GM18517 (cell line): ENCODE results near the gene GRIN2A.

Source experiments
- ATAC-seq: cut with Tn5 transposase; IDR thresholded peaks from one replicate; pipeline ENCODE4 v1.9.1; 2021; ENCODE audit warnings: mild to moderate bottlenecking, moderate library complexity; ENCODE audit not compliant: unreplicated experiment

GRIN2A gene

DNA sequence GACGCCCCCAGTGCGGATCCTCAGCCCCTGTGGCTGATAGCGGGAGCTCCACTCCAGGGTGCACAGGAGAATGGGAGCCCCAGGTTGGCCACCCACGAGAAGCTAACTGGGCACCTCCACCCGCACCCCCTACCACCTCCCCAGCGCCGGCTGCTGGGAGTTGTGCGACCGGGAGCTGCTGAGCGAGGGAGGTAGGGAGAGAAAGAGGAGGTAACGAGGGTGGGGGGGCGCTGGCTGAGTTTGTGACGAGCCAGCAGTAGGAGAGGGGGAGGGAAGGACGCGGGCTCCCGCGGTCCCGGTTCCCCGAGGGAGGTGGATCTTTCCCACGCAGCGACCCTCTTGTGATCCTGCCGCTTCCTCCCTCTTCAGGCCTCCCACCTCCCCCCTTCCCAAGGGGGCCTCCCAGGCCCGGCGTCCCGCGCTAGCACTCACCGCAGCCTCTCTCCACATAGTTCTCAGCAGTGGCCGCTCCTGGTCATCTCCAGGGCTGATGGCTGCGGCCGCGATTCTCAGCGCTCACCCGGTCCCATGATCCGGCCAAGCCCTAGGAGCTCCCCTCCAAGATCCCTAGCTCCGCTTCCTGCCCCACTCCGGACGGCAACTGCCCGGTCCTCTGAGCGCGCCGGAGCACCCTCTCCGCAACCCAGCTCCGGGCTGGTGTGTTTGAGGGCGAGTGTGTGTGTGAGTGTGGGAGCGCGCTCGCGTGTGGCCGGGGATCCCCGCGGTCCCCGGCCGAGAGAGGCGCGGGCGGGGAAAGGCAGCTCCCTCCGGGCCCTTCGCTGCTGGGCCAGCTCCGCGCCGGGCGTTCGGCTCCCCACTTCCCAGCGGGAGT, at the start of gene GRIN2A:
Gene GRIN2A, minus strand, starts transcription at position 207 of the 832 bp plus-strand sequence. CDS start 2,017 bp downstream, outside the sequence.
- no peak for ATAC-seq

DNA sequence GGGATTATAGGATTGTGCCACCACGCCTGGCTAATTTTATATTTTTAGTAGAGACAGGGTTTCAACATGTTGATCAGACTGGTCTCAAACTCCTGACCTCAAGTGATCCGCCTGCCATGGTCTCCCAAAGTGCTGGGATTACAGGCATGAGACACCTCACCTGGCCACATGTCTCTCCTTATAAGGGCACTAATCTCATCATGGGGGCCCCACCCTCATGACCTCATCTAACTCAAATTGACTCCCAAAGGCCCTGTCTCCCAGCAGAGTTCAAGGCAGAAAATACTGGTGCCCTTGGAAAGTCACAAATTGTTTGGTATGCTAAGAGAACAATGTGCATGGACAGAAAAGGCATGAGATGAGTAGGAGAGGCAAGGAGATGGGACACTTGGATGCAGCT, 49.3 kb upstream of the GRIN2A start:
- ATAC-seq = no peak

DNA sequence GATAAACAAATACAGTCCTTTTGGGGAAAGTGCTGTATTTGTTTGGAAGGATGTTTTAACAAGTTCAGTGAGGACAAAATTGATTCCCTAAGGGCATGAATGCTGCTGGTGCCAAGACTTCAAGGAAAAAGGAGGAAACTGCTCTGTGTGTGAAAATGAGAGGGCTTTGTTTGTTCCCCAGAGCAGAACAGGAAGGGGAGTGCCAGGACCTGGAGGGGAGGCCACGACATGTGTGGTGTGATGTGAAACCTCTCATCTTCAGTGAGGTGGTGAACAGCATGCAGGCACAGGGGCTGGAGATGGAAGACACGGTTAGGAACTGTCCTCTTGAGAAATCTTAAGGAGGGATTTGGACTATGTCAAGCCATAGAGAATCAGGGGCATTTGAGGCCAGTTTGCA, 46.6 kb upstream of the GRIN2A start:
- no peak for ATAC-seq

DNA sequence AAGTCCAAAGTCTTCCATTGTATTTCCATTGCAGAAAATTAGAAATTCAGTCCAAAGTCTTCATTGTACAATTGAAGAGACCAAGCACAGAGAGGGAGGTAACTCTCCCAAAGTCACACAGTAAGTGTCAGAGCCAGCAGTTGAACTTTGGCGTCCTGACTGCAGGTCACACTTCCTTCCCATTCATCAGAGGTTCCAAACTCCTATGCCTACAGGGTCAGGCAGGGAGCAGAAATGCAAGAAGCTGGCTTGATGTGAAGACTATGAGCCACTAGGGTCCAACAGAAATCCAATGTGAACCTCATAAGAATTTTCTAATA, 44.7 kb upstream of the GRIN2A start:
- ATAC-seq = no peak

DNA sequence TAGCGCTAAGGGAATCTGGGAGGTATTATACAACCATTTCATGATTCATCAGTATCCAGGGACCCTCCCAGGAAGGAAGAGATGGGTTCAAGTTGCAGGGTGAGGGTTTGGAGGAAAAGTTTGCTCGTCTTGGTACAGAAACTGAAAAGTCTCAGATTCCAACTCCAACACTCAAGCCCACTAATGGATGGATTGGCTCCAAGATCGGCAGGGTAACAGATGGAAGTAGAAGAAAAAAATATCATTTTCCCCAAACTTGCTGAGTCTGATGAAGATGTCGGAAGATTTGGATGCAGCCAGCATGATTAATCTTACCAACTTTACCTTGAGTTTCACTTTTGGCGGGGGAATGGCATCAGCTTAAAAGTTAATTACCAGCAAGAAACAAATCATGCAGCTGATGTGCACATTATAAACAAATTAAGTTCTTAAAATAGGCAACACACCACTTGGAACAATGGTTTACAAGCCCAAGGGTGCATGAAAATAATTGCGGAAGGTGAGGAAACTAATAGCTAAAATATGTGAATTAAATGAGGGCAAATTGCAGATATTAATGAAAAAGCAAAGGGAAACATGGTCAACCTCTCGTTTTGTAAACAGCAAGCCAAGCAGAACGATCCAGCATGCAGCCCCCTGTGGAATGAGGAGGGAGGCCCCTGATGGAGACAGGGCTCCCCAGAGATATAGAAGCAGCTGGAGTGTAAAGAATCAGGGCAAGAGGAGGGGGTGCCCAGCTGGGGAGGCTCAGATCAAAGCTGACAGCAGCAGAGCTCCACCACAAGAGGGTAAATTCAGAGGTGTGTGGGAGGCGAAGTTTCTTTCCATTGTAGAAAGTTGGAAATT, 44.1 kb upstream of the GRIN2A start:
- no peak for ATAC-seq

DNA sequence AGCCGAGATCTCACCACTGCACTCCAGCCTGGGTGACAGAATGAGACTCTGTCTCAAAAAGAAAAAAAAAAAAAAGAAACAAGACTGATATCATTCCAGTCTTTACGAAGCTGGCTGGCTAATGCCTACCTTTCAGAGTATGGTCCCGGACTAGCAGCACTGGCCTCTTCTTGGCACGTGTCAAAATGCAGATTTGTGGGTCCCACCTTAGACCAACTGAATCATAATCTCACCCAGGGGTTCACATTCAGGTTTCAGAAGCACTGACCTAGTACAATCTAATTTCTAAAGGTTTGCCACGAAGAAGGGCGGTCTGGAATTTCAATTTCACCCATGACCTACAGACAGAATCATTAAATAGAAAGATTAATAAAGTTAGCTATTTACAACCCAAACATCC, 43.4 kb upstream of the GRIN2A start:
- ATAC-seq = no peak

DNA sequence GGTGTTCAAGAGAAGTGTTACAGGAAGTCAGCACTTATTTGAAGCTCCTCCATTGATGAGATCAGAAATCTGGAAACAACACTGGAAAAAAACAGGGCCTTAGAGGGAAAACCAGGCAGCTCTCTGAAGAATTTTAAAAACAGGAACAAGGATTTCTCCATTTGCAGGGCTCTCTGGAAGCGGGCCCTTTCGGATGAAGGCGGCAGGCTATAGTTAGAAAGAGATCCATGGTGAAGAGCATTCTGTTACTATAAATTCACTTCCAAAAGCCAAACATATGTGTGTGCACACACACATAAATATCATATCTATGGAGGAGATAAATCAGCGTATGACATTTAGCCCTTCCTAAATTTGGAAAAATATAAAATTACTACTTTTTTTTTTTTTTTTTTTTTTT, 42.6 kb upstream of the GRIN2A start:
- ATAC-seq = no peak

DNA sequence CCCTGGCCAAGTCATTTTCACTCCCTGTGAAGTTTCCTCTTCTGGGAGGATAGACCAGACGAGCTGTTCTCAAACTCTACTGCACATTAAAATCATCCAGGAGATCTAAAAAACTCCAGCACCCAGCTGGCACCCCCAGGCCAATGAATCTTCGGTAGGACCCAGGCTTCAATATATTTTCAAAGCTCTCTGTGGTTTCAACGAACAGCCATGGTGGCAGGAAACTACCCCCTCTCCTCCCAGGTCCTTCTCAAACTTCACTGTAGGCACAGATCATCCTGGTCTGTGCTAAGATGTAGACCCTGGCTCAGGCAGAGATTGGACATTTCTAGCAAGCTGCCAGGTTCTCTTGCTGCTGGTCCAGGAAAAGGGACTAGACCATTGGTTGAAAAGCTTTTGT, 38.7 kb upstream of the GRIN2A start:
- no peak for ATAC-seq

DNA sequence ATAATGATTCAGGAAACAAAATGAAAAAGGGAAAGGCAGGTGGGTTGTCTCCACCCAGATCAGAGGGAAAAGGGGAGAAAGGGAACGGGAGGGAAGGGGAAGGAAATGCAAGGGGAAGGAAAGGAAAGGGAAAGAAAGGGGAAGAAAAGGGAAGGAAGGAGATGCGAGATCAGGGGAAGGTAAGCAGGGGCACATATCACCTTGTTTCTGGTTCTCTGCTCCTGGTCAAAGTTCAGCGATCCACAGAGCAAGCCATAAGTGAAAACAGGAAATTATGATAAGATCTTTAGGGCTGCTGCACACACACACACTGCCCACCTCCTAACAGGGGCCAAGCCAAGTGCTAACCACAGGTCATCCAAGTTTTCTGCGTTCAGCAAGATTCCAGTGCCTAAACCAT, 37.5 kb upstream of the GRIN2A start:
- ATAC-seq = no peak

DNA sequence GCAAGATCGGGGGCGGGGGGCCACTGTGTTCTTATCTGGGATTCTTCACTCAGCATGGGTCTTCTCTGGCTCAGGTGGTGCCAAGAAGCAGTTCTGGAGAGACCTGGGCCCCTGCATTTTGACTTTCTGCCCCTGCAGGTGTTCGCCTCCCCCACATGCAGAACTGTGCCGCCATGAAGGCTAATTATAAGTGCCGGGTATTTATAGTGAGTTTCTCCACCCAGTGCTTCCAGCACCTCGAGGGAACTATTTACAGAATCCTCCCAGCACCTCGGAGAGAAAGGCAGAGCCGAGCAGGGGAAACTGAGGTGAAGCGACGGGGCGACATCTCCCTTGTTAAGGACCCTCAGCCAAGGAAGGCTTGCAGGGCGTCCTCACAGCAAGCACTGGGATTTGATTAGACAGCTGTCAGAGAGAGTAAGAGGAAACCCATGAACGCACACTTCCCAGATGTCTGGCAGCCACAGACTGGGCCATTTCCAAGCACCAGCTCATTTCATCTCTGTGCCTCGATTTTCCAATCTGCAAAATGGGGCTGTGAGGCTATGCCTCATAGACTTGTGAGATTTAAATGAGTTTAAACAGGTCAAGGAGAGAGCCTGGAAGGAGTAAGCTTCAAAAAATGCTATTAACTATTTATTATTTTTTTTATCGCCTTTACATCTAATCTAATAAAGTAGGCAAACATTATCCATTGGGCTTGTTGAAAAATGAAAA, 36.4 kb upstream of the GRIN2A start:
- ATAC-seq = no peak

DNA sequence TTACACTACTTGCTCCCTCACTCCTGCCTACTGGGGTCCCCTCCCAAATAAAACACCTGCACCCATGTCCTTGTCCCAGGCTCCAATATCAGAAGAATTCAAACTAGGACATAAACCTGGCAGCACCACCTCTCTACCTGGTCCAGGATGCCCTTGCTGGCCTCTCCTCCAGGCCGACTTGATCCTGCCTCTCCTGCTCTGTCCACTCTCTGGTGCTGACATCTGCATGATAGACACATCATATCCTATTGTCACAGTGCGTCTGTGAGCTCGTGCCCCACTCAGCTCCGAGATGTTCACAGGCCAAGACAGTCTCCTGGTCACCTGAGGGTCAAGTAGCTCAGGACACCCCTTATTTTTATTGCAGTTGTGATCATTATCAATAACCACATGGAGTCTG, 31.5 kb upstream of the GRIN2A start:
- no peak for ATAC-seq

DNA sequence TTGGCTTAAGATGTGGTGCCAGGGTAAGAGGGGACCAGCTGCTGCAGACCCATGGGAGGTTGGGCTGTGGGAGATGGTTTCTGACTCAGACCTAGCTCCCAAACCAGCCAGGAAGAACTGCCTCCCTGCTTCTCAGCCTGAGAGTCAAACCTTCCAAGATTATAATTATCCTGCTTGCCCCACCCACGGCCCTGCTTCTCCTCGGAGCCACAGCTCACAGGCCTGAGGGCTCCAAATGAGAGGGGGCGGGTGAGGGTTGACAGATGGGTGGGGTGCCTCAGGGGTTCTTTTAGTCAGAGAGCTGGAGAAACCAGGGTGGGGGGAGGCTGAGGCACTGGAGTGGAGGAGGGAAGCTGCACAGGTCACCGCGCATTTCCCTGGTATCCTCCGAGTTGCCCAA, 28.7 kb upstream of the GRIN2A start:
- no peak for ATAC-seq

DNA sequence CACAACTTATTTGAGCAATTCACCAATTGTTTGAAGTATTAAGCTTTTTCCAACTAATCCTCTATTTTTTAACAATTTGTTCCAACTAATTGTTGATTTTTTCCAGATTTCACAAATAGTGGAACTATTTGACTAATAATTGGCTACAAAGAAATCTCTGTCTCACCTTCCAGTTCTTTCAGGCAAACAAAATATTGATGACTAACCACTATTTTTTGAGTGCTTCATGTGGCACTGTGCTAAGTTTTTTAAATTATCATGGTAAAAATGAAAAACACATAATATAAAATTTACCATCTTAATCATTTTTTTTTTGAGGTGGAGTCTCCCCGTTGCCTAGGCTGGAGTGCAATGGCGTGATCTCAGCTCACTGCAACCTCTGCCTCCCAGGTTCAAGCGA, 24.6 kb upstream of the GRIN2A start:
- no peak for ATAC-seq

DNA sequence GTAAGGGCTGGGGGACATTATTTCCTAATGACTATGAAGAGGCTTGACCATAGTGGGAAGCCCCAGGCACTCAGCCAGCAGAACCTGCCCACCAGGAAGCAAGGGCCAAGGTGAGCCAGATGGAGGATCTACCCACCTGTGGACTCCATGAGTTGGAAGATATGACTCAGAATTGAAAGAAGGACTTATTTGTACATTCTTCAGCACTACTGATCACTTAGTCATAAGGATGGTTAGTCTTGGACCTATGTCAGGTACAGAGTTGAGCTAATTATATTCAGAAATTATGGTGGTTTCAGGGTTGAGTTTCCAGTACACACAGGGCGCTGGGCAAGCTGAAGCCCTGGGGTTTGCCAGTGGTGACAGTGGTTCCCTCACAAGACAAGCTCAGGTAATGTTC, 24.0 kb upstream of the GRIN2A start:
- ATAC-seq = no peak

DNA sequence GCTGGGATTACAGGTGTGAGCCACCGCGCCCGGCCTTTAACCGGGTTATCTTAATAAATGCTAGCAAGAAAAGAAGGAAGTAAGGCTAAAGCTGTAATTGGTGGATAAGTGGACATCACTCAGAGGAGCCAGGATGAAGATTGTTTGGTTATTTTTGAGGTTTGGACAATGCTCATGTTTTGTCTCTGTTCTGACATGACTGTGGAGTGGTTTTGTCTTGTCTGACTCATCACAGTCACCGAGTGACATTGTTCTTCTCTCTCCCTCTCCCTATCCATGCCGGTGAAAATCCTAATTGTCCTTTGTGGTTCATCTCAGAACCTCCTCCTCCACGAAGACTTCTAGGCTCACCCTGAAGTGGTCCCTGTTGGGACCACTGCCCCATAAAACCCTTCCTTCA, 23.5 kb upstream of the GRIN2A start:
- ATAC-seq = no peak

DNA sequence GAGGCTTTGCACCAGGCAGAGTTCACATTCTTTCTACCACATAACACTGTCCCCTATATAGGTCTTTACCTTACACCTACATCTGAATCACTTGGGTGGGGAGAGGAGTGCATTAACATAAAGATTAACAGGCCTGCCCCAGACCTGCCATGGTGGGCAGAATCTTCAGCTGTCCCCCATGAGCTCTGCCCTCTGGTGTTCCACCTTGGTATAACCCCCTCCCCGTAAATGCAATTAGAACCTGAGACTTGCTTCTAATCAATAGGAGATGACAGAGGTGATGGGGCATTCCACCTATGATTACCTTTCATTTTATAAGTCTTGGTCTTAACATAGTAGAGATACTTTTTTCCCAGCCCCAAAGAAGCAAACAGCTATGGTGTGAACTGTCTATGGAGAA, 20.4 kb upstream of the GRIN2A start:
- ATAC-seq = no peak

DNA sequence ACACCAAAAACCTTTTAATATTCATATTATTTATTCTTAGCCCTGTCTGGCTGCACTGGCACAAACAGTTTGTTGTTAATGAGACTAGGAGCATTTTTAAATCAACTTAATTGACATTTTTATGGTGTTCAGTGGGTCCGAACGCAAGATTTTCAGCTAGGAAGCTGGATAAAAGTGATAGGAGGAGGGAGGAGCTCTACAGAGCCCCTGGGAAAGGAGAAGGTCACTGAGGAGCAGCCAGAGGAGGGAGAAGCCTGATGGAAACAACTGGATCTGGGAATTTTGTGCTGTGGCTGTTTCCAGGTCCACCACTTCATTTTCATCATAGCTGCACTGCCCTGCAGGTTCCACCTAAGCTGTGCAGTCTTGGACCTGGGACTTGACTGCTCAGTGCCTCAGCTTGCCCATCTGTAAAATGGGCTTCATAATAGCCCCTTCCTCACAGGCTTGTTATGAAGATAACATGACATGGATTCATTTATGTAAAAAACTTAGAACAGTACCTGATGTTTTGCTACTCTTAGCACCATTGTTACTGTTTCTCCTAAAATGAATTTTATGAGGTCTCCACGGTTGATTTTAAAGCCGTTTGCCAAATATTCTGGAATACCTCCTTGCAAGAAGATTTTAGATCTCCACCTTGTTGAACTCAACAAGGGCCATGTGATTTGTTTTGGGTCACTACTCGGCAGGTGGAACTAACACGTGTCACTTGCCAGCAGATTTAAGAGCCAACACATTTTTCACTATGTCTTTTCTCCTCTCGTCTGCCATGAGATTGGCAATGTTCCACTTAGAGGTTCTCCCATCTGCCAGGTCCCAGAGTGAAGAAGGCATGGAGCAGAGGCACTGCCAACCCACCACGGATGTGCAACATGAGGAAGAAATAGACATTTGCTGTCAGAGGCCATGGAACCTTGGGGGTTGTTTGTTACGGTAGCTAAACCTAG, 18.7 kb upstream of the GRIN2A start:
- no peak for ATAC-seq

DNA sequence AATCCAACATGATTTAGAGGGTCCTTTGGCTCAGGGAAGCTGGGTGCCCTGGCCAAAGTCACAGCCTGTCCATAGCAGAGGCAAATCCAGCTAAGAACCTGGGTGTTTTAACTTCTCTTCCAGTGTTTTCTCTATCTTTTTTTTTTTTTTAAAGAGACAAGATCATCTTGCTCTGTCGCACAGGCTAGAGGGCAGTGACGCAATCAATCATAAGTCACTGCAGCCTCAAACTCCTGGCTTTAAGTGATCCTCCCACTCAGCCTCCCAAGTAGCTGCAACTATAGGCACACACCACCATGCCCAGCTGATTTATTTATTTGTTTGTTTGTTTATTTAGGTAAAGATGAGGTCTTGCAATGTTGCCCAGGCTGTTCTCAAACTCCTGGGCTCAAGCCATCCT, 14.8 kb upstream of the GRIN2A start:
- no peak for ATAC-seq

DNA sequence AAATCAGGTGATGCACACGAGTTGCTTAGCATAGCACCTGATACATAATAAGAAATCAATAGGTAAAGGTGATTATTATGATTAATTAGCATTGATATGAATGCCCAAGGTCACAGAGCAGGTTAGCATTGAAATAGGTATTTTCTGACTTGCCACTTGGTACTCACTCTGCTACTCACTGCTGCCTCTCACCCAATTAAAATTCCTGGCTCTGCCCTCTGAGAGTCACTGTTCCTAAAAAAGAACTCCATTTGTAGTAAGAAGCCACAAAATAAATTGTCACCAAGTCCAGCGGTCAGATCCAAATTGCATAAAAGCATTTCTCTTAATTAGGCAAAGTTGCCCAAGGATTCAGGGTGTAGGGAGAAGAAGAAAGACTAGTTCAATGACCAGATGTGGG, 8.9 kb upstream of the GRIN2A start:
- ATAC-seq = no peak

DNA sequence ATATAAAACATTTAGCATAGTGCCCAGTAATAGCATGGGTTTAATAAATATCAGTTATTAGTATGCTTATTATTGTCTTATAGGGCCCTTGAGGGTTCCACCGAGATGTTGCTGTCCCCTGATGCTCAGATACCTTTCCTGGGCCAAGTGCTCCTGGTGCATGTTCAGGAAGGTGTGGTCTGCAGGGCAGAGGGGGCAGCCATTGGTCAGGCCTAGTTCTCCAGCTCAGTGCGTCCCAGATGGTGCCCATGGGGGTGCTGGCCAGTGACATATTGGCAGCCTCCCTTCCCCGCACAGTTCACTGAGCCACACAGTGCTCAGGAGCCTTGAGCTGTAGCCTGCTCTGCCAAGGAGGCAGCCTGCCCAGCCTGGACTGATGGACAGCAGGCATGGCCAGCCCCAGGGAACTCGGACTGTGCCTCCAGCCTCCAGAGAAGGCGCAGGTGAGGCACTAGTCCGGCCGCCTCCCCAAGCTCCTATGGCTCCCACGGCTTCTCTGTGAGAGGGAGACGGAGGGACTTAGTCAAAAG, 7.7 kb upstream of the GRIN2A start:
- ATAC-seq = no peak
